GM12878 (cell line): ENCODE data around the gene POLR2I. TPM values are rescaled to one million over a fixed set of nuclear protein-coding genes. Genes with fewer than 3 reads are reported as not detected.

Source experiments
- ATAC-seq: fragments of 200-7000 bp; cut with Tn5 transposase; 3 replicates; pipeline ENCODE4 v1.9.1; 2020; ENCODE audit warnings: mild to moderate bottlenecking, moderate library complexity
- BruUV-seq: library from RNA; stranded (reverse); fragments of 400-500 nt; replicated peaks from 2 replicates; lab custom pipeline; 2021; lab: Mats Ljungman, UMichigan
- CTCF ChIA-PET: fragments of 300-600 bp; sonication (Branson Sonifier 250); formaldehyde crosslinking; extraction: SDS; loops from one replicate; lab custom pipeline; 2021; ENCODE audit warnings: inconsistent platforms; lab: Yijun Ruan, JAX
- POLR2A ChIA-PET: fragments of 350-600 bp; formaldehyde crosslinking; extraction: SDS; loops from one replicate; lab custom pipeline; 2021; ENCODE audit warnings: inconsistent platforms; lab: Charles Lee
- RAD21 ChIA-PET: fragments of 300-600 bp; sonication (Branson Sonifier 250); formaldehyde crosslinking; loops from one replicate; lab custom pipeline; 2023; ENCODE audit warnings: antibody characterized with exemption; ENCODE audit not compliant: unreplicated experiment; lab: Charles Lee
- SMC1A ChIA-PET: fragments of 300-600 bp; sonication (Branson Sonifier 250); formaldehyde crosslinking; loops from one replicate; lab custom pipeline; 2023; ENCODE audit not compliant: unreplicated experiment, uncharacterized antibody; lab: Charles Lee
- DNase-seq: peaks from one replicate; pipeline ENCODE4 v3.0.0-alpha.2; 2011; ENCODE audit warnings: low read depth, low spot score
- FAIRE-seq: peaks from 3 replicates; lab custom pipeline; 2011; peaks lifted over from hg19 to GRCh38; lab: Jason Lieb, UNC
- H2AFZ ChIP-seq: 2 replicates; pipeline ENCODE4 v1.6.0; 2011; ENCODE audit warnings: low read depth, low read length, control low read depth; ENCODE audit not compliant: control insufficient read depth
- H3K27ac ChIP-seq: 2 replicates; pipeline ENCODE4 v1.5.1; 2011; ENCODE audit warnings: control low read depth; ENCODE audit not compliant: control insufficient read depth, insufficient read depth
- H3K27me3 ChIP-seq, 2 experiments: replicated peaks in 1 of 2; 2 replicates each; pipeline versions ENCODE4 v1.6.0 to v1.6.1; 2011; ENCODE audit warnings: low read length in 1 of 2; ENCODE audit not compliant: control insufficient read depth in 2 of 2, insufficient read depth in 2 of 2
- H3K36me3 ChIP-seq, 2 experiments: 2 replicates each; pipeline ENCODE4 v1.5.1; 2011; ENCODE audit warnings: low read length in 1 of 2; ENCODE audit not compliant: control insufficient read depth in 2 of 2, insufficient read depth in 2 of 2
- H3K4me1 ChIP-seq: 2 replicates; pipeline ENCODE4 v1.6.1; 2011; ENCODE audit warnings: mild to moderate bottlenecking, low read length, moderate library complexity, mixed read lengths; ENCODE audit not compliant: control insufficient read depth, insufficient read depth
- H3K4me2 ChIP-seq: 2 replicates; pipeline ENCODE4 v1.6.0; 2011; ENCODE audit warnings: control low read depth; ENCODE audit not compliant: control insufficient read depth, insufficient read depth
- H3K4me3 ChIP-seq: fragments of 200-600 bp; sonication (generic); 2 replicates; pipeline ENCODE4 v1.5.1; 2016
- H3K79me2 ChIP-seq: 2 replicates; pipeline ENCODE4 v1.6.0; 2011; ENCODE audit warnings: low read length; ENCODE audit not compliant: control insufficient read depth, insufficient read depth
- H3K9ac ChIP-seq: 2 replicates; pipeline ENCODE4 v1.8.0; 2011; ENCODE audit warnings: low read length, control low read depth, mixed read lengths; ENCODE audit not compliant: control insufficient read depth, insufficient read depth
- H3K9me3 ChIP-seq: replicated peaks from 3 replicates; pipeline ENCODE4 v1.5.1; 2011; ENCODE audit warnings: mild to moderate bottlenecking, low read length; ENCODE audit not compliant: control insufficient read depth, insufficient read depth
- H4K20me1 ChIP-seq: 2 replicates; pipeline ENCODE4 v1.6.0; 2011; ENCODE audit not compliant: control insufficient read depth, insufficient read depth
- FOXM1 ChIP-seq: IDR thresholded peaks from 2 replicates; pipeline ENCODE4 v1.6.1; 2012; ENCODE audit warnings: low read depth, mild to moderate bottlenecking, inconsistent platforms, low read length, moderate library complexity
- IKZF1 ChIP-seq: fragments of 450-650 bp; conservative IDR thresholded peaks from 2 replicates; pipeline ENCODE4 v1.6.1; 2017; ENCODE audit warnings: antibody characterized with exemption, mild to moderate bottlenecking
- MEF2B ChIP-seq: fragments of 450-650 bp; IDR thresholded peaks from 2 replicates; pipeline ENCODE4 v1.6.1; 2018; ENCODE audit warnings: mild to moderate bottlenecking, moderate library complexity; ENCODE audit not compliant: partially characterized antibody, poor library complexity, severe bottlenecking
- NFYA ChIP-seq: IDR thresholded peaks from 2 replicates; pipeline ENCODE4 v1.6.1; 2011; ENCODE audit warnings: low read depth, mild to moderate bottlenecking, low read length, improper control_type of control experiment, borderline replicate concordance
- NR2C2 ChIP-seq: IDR thresholded peaks from 2 replicates; pipeline ENCODE4 v1.6.1; 2011; ENCODE audit warnings: borderline replicate concordance, low read depth; ENCODE audit not compliant: control insufficient read depth, insufficient read length
- POLR2AphosphoS5 ChIP-seq: IDR thresholded peaks from 2 replicates; pipeline ENCODE4 v1.6.1; 2011; ENCODE audit warnings: mild to moderate bottlenecking, low read length, inconsistent platforms
- RBBP5 ChIP-seq: fragments of 200-600 bp; sonication (generic); conservative IDR thresholded peaks from 2 replicates; pipeline ENCODE4 v1.6.1; 2016
- SMAD5 ChIP-seq: IDR thresholded peaks from 2 replicates; pipeline ENCODE4 v1.6.1; 2016; ENCODE audit warnings: antibody characterized with exemption, low read depth
- SPI1 ChIP-seq: IDR thresholded peaks from 2 replicates; pipeline ENCODE4 v1.6.1; 2011; ENCODE audit warnings: low read depth, mild to moderate bottlenecking, low read length, moderate library complexity, borderline replicate concordance; ENCODE audit not compliant: insufficient read depth
- STAT1 ChIP-seq: fragments of 450-650 bp; conservative IDR thresholded peaks from 2 replicates; pipeline ENCODE4 v1.6.1; 2014; ENCODE audit warnings: antibody characterized with exemption, mild to moderate bottlenecking
- ZNF274 ChIP-seq: IDR thresholded peaks from one replicate; pipeline ENCODE4 v1.8.0; 2011; ENCODE audit not compliant: insufficient read length, insufficient read depth
- WGBS: methylation state at CpG from one replicate; pipeline ENCODE4 v1.1.6; 2016; ENCODE audit warnings: low lambda C conversion rate; ENCODE audit not compliant: insufficient replicate concordance, insufficient coverage; ENCODE audit errors: missing lambda C conversion rate; 5-methylcytosine and 5-hydroxymethylcytosine counted together
- in situ Hi-C: fragments of 300-500 bp; cut with MboI; formaldehyde crosslinking; loops from 9 replicates; pipeline ENCODE4 v1.14.3; 2018; ENCODE audit warnings: mixed read lengths
- intact Hi-C: fragments of 100-400 bp; cut with micrococcal nuclease; formaldehyde crosslinking; loops from one replicate; pipeline ENCODE4 v1.14.2; 2022; ENCODE audit not compliant: unreplicated experiment
- polyA plus RNA-seq, 11 experiments: library from polyadenylated mRNA; depleted of rRNA in 4 of 11; unstranded in 6 of 11; stranded (reverse) in 5 of 11; fragments of >200 nt; fragmentation: Nextera tagmentation in 4 of 11; fragmentation: Illumina TruSeq in 1 of 11; extraction: Ambion mirVana in 4 of 11; extraction: Trizol in 1 of 11; gene quantifications; 1 replicate in 1 of 11; 2 replicates in 10 of 11; pipeline versions ENCODE4 v1.2.1 to v1.2.3, GENCODE V29; 2011 to 2016; ENCODE audit warnings: inconsistent platforms in 2 of 11, missing spikeins in 2 of 11, low read depth in 1 of 11
- total RNA-seq, 4 experiments: library from RNA; depleted of rRNA in 3 of 4; stranded (reverse); fragments of >200 nt in 3 of 4; fragmentation: Illumina TruSeq in 1 of 4; extraction: Trizol in 1 of 4; gene quantifications; 2 replicates each; pipeline versions ENCODE4 v1.2.1 to v1.2.3, GENCODE V29; 2013 to 2021
- TF ChIP-seq, protein P1 (sequence below): IDR thresholded peaks from 2 replicates; pipeline ENCODE4 v1.6.1; 2012; ENCODE audit warnings: low read depth, low read length, improper control_type of control experiment
- TF ChIP-seq, protein P2 (sequence below): fragments of 450-650 bp; formaldehyde crosslinking; IDR thresholded peaks from 2 replicates; pipeline ENCODE4 v1.5.0; 2022; ENCODE audit warnings: mild to moderate bottlenecking, missing genetic modification characterization

Gene POLR2I
- total and polyA plus RNA-seq, 10 of the 15 experiments (the other 5 are each of a cell fraction or from before 2014, with no cell fraction given) = 30.9 to 272 (median 202) TPM

DNA sequence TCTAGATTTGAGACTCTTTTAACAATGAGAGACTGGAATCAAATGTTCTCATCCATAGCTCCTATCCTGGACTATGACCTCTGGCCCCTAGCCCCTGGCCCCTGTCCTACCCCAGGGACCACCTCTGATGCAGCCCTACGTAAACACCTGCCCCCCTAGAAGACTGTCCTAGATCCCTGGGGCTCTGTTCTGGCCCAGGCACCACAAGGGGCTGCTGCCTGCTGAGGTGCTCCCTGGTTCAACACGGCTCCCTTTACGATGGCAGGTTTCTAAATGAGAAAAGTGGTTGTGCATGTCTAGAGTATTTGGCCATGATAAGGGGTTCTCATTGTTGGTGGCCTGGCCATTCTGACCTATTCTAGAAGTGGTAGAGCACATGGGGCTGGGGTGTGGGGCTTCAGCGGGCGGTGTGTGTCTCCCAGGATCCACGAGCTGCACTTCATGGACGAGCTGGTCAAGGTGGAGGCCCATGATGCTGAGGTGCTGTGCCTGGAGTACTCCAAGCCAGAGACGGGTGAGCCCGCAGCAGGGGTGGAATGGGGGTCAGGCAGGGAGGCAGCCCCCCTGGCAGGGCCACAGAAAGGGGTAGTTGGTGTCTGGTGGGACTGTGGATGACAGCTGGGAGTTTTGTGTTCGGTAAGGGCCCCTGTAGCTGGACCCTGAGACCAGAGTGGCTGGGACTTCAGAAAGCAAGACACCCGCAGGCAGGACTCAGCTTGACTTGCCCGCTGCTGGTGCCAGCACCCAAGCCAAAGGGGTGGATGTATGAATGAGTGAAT is 30.3 kb downstream of the POLR2I start:
- ChIA-PET CTCF (no interaction called here), POLR2A (no interaction called here), RAD21 (no interaction called here), SMC1A (no interaction called here)
- no peaks in the 10 kb centered on the region for H3K4me1 ChIP-seq
- no peak overlapping the region for H3K4me3 ChIP-seq
- intact Hi-C loops = no loop called here
- no peaks in the 10 kb centered on the region for H3K27me3 ChIP-seq
- no peak for ATAC-seq
- in situ Hi-C loops = no loop called here
- no peaks in the 10 kb centered on the region for H3K9me3 ChIP-seq
- TF ChIP-seq, protein P1, sequence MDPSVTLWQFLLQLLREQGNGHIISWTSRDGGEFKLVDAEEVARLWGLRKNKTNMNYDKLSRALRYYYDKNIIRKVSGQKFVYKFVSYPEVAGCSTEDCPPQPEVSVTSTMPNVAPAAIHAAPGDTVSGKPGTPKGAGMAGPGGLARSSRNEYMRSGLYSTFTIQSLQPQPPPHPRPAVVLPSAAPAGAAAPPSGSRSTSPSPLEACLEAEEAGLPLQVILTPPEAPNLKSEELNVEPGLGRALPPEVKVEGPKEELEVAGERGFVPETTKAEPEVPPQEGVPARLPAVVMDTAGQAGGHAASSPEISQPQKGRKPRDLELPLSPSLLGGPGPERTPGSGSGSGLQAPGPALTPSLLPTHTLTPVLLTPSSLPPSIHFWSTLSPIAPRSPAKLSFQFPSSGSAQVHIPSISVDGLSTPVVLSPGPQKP = no peak
- TF ChIP-seq NFYA (no peak), FOXM1 (no peak), SPI1 (no peak), POLR2AphosphoS5 (no peak), STAT1 (no peak), ZNF274 (no peak), RBBP5 (no peak), MEF2B (no peak), IKZF1 (no peak), SMAD5 (no peak), NR2C2 (no peak)
- TF ChIP-seq, protein P2, sequence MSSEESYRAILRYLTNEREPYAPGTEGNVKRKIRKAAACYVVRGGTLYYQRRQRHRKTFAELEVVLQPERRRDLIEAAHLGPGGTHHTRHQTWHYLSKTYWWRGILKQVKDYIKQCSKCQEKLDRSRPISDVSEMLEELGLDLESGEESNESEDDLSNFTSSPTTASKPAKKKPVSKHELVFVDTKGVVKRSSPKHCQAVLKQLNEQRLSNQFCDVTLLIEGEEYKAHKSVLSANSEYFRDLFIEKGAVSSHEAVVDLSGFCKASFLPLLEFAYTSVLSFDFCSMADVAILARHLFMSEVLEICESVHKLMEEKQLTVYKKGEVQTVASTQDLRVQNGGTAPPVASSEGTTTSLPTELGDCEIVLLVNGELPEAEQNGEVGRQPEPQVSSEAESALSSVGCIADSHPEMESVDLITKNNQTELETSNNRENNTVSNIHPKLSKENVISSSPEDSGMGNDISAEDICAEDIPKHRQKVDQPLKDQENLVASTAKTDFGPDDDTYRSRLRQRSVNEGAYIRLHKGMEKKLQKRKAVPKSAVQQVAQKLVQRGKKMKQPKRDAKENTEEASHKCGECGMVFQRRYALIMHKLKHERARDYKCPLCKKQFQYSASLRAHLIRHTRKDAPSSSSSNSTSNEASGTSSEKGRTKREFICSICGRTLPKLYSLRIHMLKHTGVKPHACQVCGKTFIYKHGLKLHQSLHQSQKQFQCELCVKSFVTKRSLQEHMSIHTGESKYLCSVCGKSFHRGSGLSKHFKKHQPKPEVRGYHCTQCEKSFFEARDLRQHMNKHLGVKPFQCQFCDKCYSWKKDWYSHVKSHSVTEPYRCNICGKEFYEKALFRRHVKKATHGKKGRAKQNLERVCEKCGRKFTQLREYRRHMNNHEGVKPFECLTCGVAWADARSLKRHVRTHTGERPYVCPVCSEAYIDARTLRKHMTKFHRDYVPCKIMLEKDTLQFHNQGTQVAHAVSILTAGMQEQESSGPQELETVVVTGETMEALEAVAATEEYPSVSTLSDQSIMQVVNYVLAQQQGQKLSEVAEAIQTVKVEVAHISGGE (CRISPR knock-in tag) = no peak
- H2AFZ ChIP-seq = no peak overlapping the region
- no peak overlapping the region for H3K9ac ChIP-seq
- peaks cover 25 to 36% of the 10 kb centered on the region in 2 experiments; a peak in 3 of 4 replicates for H3K36me3 ChIP-seq
- H3K27ac ChIP-seq = no peak overlapping the region
- no peaks in the 10 kb centered on the region for H4K20me1 ChIP-seq
- no TSS peak for BruUV-seq
- H3K79me2 ChIP-seq = no peaks in the 10 kb centered on the region
- DNase-seq = no peak
- no peak for FAIRE-seq
- 85% methylated on average over 12 of the region's 12 CpGs for WGBS
- no peak overlapping the region for H3K4me2 ChIP-seq
